MCF 10A (cell line): ENCODE measurements around the gene ANKRD62. TPM values are rescaled to one million over a fixed set of nuclear protein-coding genes. Genes with fewer than 3 reads are reported as not detected.
"Not testable (repeated sequence)": the region's sequence is repeated elsewhere in the genome, so short reads cannot be mapped to it uniquely, and the experiment has no call there.

Source experiments
- BruUV-seq: library from RNA; stranded (reverse); fragments of 400-500 nt; replicated peaks from 2 replicates; lab custom pipeline; 2021; lab: Mats Ljungman, UMichigan
- CTCF ChIA-PET: fragments of 300-600 bp; sonication (Branson Sonifier 250); formaldehyde crosslinking; extraction: SDS; loops from one replicate; lab custom pipeline; 2021; ENCODE audit warnings: antibody characterized with exemption, inconsistent platforms; lab: Yijun Ruan, JAX
- POLR2A ChIA-PET: fragments of 300-600, 350-650 bp; sonication (Branson Sonifier 250); formaldehyde crosslinking; extraction: SDS; loops from one replicate; lab custom pipeline; 2020; ENCODE audit warnings: antibody characterized with exemption, inconsistent platforms; lab: Yijun Ruan, JAX
- DNase-seq: peaks from one replicate; pipeline ENCODE4 v3.0.0-alpha.2; 2018; ENCODE audit not compliant: unreplicated experiment
- H3K27ac Mint-ChIP-seq: one replicate; pipeline ENCODE4 v1.8.0; 2022; ENCODE audit warnings: mild to moderate bottlenecking, low read depth, mixed read lengths; ENCODE audit not compliant: unreplicated experiment
- H3K27me3 Mint-ChIP-seq: one replicate; pipeline ENCODE4 v1.8.0; 2022; ENCODE audit warnings: mixed read lengths; ENCODE audit not compliant: insufficient read depth, unreplicated experiment
- H3K36me3 Mint-ChIP-seq: one replicate; pipeline ENCODE4 v1.8.0; 2022; ENCODE audit warnings: mild to moderate bottlenecking, moderate library complexity, mixed read lengths; ENCODE audit not compliant: insufficient read depth, unreplicated experiment
- H3K4me1 Mint-ChIP-seq: one replicate; pipeline ENCODE4 v1.8.0; 2022; ENCODE audit warnings: mixed read lengths; ENCODE audit not compliant: insufficient read depth, unreplicated experiment
- H3K4me3 Mint-ChIP-seq: one replicate; pipeline ENCODE4 v1.8.0; 2022; ENCODE audit warnings: mild to moderate bottlenecking, moderate library complexity, mixed read lengths; ENCODE audit not compliant: unreplicated experiment
- H3K9me3 Mint-ChIP-seq: one replicate; pipeline ENCODE4 v1.8.0; 2022; ENCODE audit warnings: mixed read lengths; ENCODE audit not compliant: unreplicated experiment
- CTCF ChIP-seq: fragments of 200-600 bp; IDR thresholded peaks from one replicate; pipeline ENCODE4 v1.8.0; 2022; ENCODE audit warnings: antibody characterized with exemption, mild to moderate bottlenecking; ENCODE audit not compliant: unreplicated experiment
- intact Hi-C: fragments of 100-400 bp; cut with micrococcal nuclease; formaldehyde crosslinking; loops from 2 replicates; pipeline ENCODE4 v1.14.1; 2022
- total RNA-seq: library from RNA; stranded (reverse); gene quantifications from 2 replicates; pipeline ENCODE4 v1.2.3, GENCODE V29; 2022

ANKRD62 gene
- total RNA-seq, 1 experiment from 2014 or later, result not detected

- Mint-ChIP-seq H3K4me3 (no peak overlapping the region), H3K4me1 (no peaks in the 10 kb centered on the region), H3K36me3 (no peaks in the 10 kb centered on the region), H3K9me3 (no peaks in the 10 kb centered on the region), H3K27me3 (no peaks in the 10 kb centered on the region), H3K27ac (no peak overlapping the region)
- POLR2A ChIA-PET, result interaction anchor here (0.7 kb wide), 1 partner anchor 210 kb away, joined by 3 read pairs; no protein-coding TSS in a partner anchor
- intact Hi-C loops, result no loop called here
- CTCF ChIA-PET, result interaction anchor here (0.7 to 1.1 kb wide), 3 partner anchors 34 to 347 kb away, joined by 3 to 5 read pairs (median 3); no protein-coding TSS in a partner anchor
- no peak for TF ChIP-seq CTCF
- no TSS peak for BruUV-seq
- DNase-seq, result no peak
Observed at GRCh38 chr18:12072996-12073395, 20.6 kb upstream of the ANKRD62 start.

- no peaks in the 10 kb centered on the region for H3K36me3 Mint-ChIP-seq
- no TSS peak for BruUV-seq
- POLR2A ChIA-PET, result interaction anchor here (0.7 kb wide), 1 partner anchor 35 kb away, joined by 5 read pairs; no protein-coding TSS in a partner anchor
- no peak for TF ChIP-seq CTCF
- peaks cover 4% of the 10 kb centered on the region for H3K4me1 Mint-ChIP-seq
- intact Hi-C loops, result loop anchor here (2.0 kb wide), 1 partner anchor 162 kb away; no protein-coding TSS in a partner anchor
- no peak overlapping the region for H3K4me3 Mint-ChIP-seq
- CTCF ChIA-PET, result interaction anchor here (0.6 to 1.4 kb wide), 12 partner anchors 84 to 556 kb away, joined by 3 to 9 read pairs (median 4); no protein-coding TSS in a partner anchor
- H3K9me3 Mint-ChIP-seq, result no peaks in the 10 kb centered on the region
- peak; percentile 6 for DNase-seq
- no peaks in the 10 kb centered on the region for H3K27me3 Mint-ChIP-seq
- H3K27ac Mint-ChIP-seq, result no peak overlapping the region
Observed at GRCh38 chr18:12074736-12075135, 18.9 kb upstream of the ANKRD62 start.

- Mint-ChIP-seq H3K27me3 (no peaks in the 10 kb centered on the region), H3K4me1 (peaks cover 5% of the 10 kb centered on the region), H3K27ac (no peak overlapping the region), H3K36me3 (no peaks in the 10 kb centered on the region), H3K9me3 (no peaks in the 10 kb centered on the region), H3K4me3 (no peak overlapping the region)
- no peak for TF ChIP-seq CTCF
- ChIA-PET CTCF (interaction anchor here (0.6 kb wide), 1 partner anchor 1126 kb away, joined by 3 read pairs; no protein-coding TSS in a partner anchor), POLR2A (interaction anchor here (0.6 kb wide), 1 partner anchor 88 kb away, joined by 3 read pairs; no protein-coding TSS in a partner anchor)
- DNase-seq, result no peak
- no TSS peak for BruUV-seq
- intact Hi-C loops, result no loop called here
Observed at GRCh38 chr18:12076424-12077140, 17.1 kb upstream of the ANKRD62 start.

GRCh38 chr18:12077994-12078393 is 15.6 kb upstream of the ANKRD62 start:
- H3K27me3 Mint-ChIP-seq, POLR2A ChIA-PET, DNase-seq, H3K4me3 Mint-ChIP-seq, H3K27ac Mint-ChIP-seq, CTCF ChIA-PET, H3K4me1 Mint-ChIP-seq, BruUV-seq, H3K36me3 Mint-ChIP-seq, H3K9me3 Mint-ChIP-seq, intact Hi-C loops: not testable (repeated sequence)
